Prostate gland (tissue), 2 donors: ENCODE measurements around the gene PAN3.

Experiments
- CTCF ChIP-seq, 4 experiments: fragments of 200-600 bp in 2 of 4; fragments of 450-650 bp in 2 of 4; sonication (generic) in 2 of 4; IDR thresholded peaks; 1 replicate in 3 of 4; 2 replicates in 1 of 4; pipeline ENCODE4 v1.5.1; 2016 to 2019; ENCODE audit warnings: antibody characterized with exemption in 4 of 4, mild to moderate bottlenecking in 2 of 4, moderate library complexity in 2 of 4
- POLR2A ChIP-seq: fragments of 450-650 bp; IDR thresholded peaks from one replicate; pipeline ENCODE4 v1.6.1; 2016; ENCODE audit warnings: antibody characterized with exemption, mild to moderate bottlenecking
- POLR2AphosphoS5 ChIP-seq: sonication (generic); formaldehyde crosslinking; IDR thresholded peaks from one replicate; pipeline ENCODE4 v1.6.1; 2017; ENCODE audit warnings: antibody characterized with exemption

DNA sequence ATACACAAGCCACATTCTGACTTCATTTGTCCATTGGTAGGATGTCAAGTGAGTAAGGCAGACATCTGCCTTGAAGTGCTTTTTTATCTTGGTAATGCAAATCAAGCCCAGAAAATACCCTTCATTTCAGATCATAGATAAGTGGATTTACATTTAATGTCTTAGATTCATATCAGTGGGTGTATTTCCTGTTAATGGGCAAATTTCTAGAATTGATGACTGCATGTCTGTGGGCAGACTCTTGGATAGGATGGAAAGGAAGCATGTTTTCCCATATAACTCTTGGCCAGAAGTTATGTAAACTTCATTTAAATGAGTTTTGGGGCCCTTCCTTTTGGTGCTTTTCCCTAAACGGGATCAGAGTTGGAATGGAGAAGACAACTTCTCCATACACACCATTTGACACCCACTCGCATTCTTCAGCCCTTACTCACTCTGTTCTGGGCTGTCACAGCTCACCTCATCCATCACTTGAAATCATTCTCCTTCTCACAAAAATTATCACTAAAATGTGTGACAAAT lies 202.0 kb downstream of the PAN3 start:
- TF ChIP-seq POLR2A, result no peak
- no peak for TF ChIP-seq POLR2AphosphoS5
- TF ChIP-seq CTCF (IDR thresholded peaks at IDR 0.05), result no peak
